Left lung (tissue), 10 donors: Measurements from ENCODE around the gene PAX4. TPM values are rescaled to one million over a fixed set of nuclear protein-coding genes. Genes with fewer than 3 reads are reported as not detected.
A peak's percentile ranks its signal among the peaks of the same experiment; 100 is the strongest.

ENCODE experiments used
- ATAC-seq: fragments of 200-7000 bp; cut with Tn5 transposase; one replicate; pipeline ENCODE4 v1.9.1; 2020; ENCODE audit warnings: moderate library complexity
- DNase-seq, 4 donors: peaks; one replicate each; pipeline ENCODE4 v3.0.0-alpha.2; 2013 to 2020
- H3K27ac ChIP-seq, 2 donors: fragments of 200-600 bp; sonication (generic) in 1 of 2; one replicate each; pipeline versions ENCODE4 v1.5.0 to v1.8.0; 2020 to 2021
- H3K27me3 ChIP-seq, 2 donors: fragments of 200-600 bp; sonication (generic) in 1 of 2; one replicate each; pipeline versions ENCODE4 v1.5.0 to v1.8.0; 2020 to 2021
- H3K36me3 ChIP-seq, 2 donors: fragments of 200-600 bp; sonication (generic) in 1 of 2; one replicate each; pipeline versions ENCODE4 v1.5.0 to v1.8.0; 2020 to 2021
- H3K4me1 ChIP-seq, 2 donors: fragments of 200-600 bp; one replicate each; pipeline ENCODE4 v1.8.0; 2021
- H3K4me3 ChIP-seq, 2 donors: fragments of 200-600 bp; sonication (generic) in 1 of 2; one replicate each; pipeline versions ENCODE4 v1.5.0 to v1.8.0; 2020 to 2021; ENCODE audit warnings: mild to moderate bottlenecking in 1 of 2
- H3K9me3 ChIP-seq, 2 donors: fragments of 200-600 bp; sonication (generic) in 1 of 2; one replicate each; pipeline versions ENCODE4 v1.5.0 to v1.8.0; 2020 to 2021
- intact Hi-C, 2 donors: fragments of 100-400 bp; cut with DNase I; formaldehyde crosslinking; loops; one replicate each; pipeline versions ENCODE4 v1.11.2 to v1.14.2; 2022
- polyA plus RNA-seq, 6 donors: library from polyadenylated mRNA; unstranded; fragments of 120-200 nt; gene quantifications; one replicate each; pipeline ENCODE4 v1.2.1, GENCODE V29; 2013; ENCODE audit not compliant: insufficient read length in 6 of 6
- total RNA-seq, 2 donors: library from RNA; stranded (reverse); fragmentation: NEBNext Ultra II Directional; extraction: Animal tissue kit (Norgen Biotek cat#: 25700); gene quantifications; one replicate each; pipeline ENCODE4 v1.2.1, GENCODE V29; 2021
- TF ChIP-seq, protein P1 (sequence below), 2 donors: fragments of 200-600 bp; sonication (generic) in 1 of 2; IDR thresholded peaks; one replicate each; pipeline versions ENCODE4 v1.5.0 to v1.8.0; 2021; ENCODE audit warnings: antibody characterized with exemption in 2 of 2
- donor health status: DM: no; HTN: yes; CAD: no.
- donor health status: DM: no; HTN: no; CAD: no.

PAX4 gene
- total and polyA plus RNA-seq, 8 donors: not detected

GRCh38 chr7:127600885-127601284 lies 17.1 kb downstream of the PAX4 start:
- H3K27me3 ChIP-seq: no peaks in the 10 kb centered on the region
- intact Hi-C loops: no loop called here
- no peaks in the 10 kb centered on the region for H3K4me1 ChIP-seq
- TF ChIP-seq, protein P1, sequence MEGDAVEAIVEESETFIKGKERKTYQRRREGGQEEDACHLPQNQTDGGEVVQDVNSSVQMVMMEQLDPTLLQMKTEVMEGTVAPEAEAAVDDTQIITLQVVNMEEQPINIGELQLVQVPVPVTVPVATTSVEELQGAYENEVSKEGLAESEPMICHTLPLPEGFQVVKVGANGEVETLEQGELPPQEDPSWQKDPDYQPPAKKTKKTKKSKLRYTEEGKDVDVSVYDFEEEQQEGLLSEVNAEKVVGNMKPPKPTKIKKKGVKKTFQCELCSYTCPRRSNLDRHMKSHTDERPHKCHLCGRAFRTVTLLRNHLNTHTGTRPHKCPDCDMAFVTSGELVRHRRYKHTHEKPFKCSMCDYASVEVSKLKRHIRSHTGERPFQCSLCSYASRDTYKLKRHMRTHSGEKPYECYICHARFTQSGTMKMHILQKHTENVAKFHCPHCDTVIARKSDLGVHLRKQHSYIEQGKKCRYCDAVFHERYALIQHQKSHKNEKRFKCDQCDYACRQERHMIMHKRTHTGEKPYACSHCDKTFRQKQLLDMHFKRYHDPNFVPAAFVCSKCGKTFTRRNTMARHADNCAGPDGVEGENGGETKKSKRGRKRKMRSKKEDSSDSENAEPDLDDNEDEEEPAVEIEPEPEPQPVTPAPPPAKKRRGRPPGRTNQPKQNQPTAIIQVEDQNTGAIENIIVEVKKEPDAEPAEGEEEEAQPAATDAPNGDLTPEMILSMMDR (IDR thresholded peaks at IDR 0.05): no peak
- no peak overlapping the region for H3K4me3 ChIP-seq
- ATAC-seq (no peak), DNase-seq (no peak)
- H3K36me3 ChIP-seq: no peaks in the 10 kb centered on the region
- no peaks in the 10 kb centered on the region for H3K9me3 ChIP-seq
- no peak overlapping the region for H3K27ac ChIP-seq

DNA sequence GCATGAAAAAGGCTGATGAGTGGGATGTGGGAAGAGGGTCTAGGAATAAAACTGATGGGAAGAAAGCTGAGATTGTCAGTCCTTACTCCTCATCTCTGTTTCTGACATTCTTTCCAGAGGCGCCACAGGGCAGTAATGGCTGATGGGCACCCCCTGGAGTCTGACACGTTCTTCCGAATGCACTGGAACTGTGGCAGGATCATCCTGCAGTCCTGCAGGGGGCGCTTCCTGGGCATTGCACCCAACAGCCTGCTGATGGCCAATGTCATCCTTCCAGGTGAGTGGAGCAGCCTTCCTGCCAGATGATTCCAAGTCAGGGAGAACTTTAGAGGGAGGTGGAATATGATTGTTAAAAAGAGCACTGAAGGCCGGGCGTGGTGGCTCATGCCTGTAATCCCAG lies 19.6 kb downstream of the PAX4 start:
- H3K27ac ChIP-seq: no peak overlapping the region
- DNase-seq: no peak
- no peaks in the 10 kb centered on the region for H3K9me3 ChIP-seq
- H3K36me3 ChIP-seq: no peaks in the 10 kb centered on the region
- no peak for ATAC-seq
- intact Hi-C loops: no loop called here
- no peaks in the 10 kb centered on the region for H3K27me3 ChIP-seq
- TF ChIP-seq, protein P1 (IDR thresholded peaks at IDR 0.05): no peak
- peaks cover 0 to 8% of the 10 kb centered on the region in 2 donors for H3K4me1 ChIP-seq
- H3K4me3 ChIP-seq: no peak overlapping the region

GRCh38 chr7:127595737-127596136 lies 22.2 kb downstream of the PAX4 start:
- Histone ChIP-seq H3K27ac (no peak overlapping the region), H3K27me3 (no peaks in the 10 kb centered on the region), H3K9me3 (no peaks in the 10 kb centered on the region), H3K4me3 (no peak overlapping the region), H3K36me3 (peaks cover 0 to 18% of the 10 kb centered on the region in 2 donors), H3K4me1 (peaks cover 0 to 8% of the 10 kb centered on the region in 2 donors)
- TF ChIP-seq, protein P1 (IDR thresholded peaks at IDR 0.05): no peak
- intact Hi-C loops: no loop called here
- DNase-seq: no peak
- ATAC-seq: no peak

- H3K27ac ChIP-seq: peak overlapping the region in 1 of 2 donors; percentile 25
- TF ChIP-seq, protein P1 (IDR thresholded peaks at IDR 0.05): no peak
- H3K27me3 ChIP-seq: no peaks in the 10 kb centered on the region
- H3K36me3 ChIP-seq: peaks cover 0 to 27% of the 10 kb centered on the region in 2 donors
- H3K4me1 ChIP-seq: peaks cover 2 to 18% of the 10 kb centered on the region in 2 donors
- intact Hi-C loops: no loop called here
- DNase-seq (no peak), ATAC-seq (peak; percentile 41)
- no peak overlapping the region for H3K4me3 ChIP-seq
- no peaks in the 10 kb centered on the region for H3K9me3 ChIP-seq
Observed at GRCh38 chr7:127594490-127594889, 23.5 kb downstream of the PAX4 start.

- intact Hi-C loops: no loop called here
- Histone ChIP-seq H3K9me3 (no peaks in the 10 kb centered on the region), H3K27ac (no peak overlapping the region), H3K27me3 (no peaks in the 10 kb centered on the region), H3K4me3 (no peak overlapping the region), H3K36me3 (peaks cover 0 to 27% of the 10 kb centered on the region in 2 donors), H3K4me1 (peaks cover 8 to 30% of the 10 kb centered on the region in 2 donors)
- TF ChIP-seq, protein P1 (IDR thresholded peaks at IDR 0.05): no peak
- DNase-seq (no peak), ATAC-seq (no peak)
Observed at GRCh38 chr7:127592550-127592949, 25.4 kb downstream of the PAX4 start.
